Femur (tissue), 1 donor: ENCODE measurements around the gene CAMK2A.

Experiments used
- DNase-seq: peaks from one replicate; pipeline ENCODE4 v3.0.0-alpha.2; 2017

CAMK2A gene

GRCh38 chr5:150208187-150209098 lies 81.1 kb downstream of the CAMK2A start:
- DNase-seq = no peak

DNA sequence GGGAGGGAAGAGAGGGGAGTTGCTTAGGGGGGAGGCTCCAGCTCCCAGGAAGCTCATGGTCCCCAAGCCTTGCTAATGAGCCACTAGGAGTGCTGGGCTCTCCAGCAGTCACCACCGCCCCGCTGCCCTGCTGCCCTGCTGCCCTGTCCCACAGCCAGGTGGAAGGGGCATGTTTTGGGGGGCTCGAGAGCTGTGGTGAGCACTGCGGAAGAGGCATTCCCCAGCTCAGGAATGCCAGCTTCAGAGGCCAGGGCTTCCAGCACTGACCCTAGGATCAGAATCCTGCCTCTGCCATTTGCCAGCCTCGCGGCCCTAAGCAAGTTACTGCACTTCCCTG lies 82.8 kb downstream of the CAMK2A start:
- DNase-seq = no peak

DNA sequence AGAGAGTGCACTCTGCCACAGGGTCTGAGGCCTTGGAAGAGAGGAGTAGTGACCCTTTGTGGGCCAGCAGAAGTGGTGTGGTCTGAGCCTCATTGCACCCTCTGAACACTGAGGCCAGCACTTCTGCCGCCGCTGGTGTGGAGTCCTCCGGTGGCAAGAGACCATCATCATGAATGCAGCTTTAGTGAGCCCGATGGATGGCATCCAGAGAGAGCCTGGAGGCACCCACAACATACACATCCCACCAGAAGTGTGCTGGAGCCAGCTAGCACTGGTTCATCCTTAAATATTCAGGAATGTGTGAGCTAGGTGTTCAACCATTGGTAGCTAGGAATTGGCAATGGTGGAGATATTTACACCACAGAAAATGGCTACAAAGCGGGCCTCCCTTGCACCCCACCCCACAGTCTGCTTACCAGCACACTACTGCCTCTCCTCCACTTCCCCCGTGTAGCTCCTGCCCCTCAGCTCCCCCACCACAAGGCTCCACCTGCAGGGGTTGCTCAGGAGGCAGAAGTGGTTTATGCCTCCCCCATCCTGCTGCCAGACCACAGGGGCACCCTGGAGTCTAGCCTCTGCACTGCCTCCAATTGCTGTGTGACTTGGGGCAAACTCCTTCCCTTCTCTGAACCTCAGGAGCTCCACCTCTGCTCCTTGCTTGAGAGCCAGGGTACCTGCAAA lies 83.3 kb downstream of the CAMK2A start:
- DNase-seq = no peak

GRCh38 chr5:150204590-150204960 lies 85.0 kb downstream of the CAMK2A start:
- no peak for DNase-seq

- no peak for DNase-seq
Observed at GRCh38 chr5:150203832-150204589, 85.6 kb downstream of the CAMK2A start.

DNA sequence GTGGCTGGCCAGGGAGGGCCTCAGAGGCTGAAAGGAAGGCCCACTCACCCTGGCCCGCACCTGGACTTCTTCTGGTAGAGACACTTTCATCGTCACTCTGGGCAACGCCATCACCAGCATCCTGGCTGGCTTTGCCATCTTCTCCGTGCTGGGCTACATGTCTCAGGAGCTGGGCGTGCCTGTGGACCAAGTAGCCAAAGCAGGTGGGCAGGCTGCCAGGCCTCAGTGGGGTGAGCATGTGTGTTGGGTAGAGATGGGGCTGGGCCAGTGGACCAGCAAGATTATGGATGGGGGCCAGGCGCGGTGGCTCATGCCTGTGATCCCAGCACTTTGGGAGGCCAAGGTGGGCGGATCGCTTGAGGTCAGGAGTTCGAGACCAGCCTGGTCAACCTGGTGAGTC lies 87.1 kb downstream of the CAMK2A start:
- no peak for DNase-seq

- DNase-seq = no peak
Observed at GRCh38 chr5:150197476-150197875, 92.1 kb downstream of the CAMK2A start.

- no peak for DNase-seq
Observed at GRCh38 chr5:150196986-150197385, 92.6 kb downstream of the CAMK2A start.

DNA sequence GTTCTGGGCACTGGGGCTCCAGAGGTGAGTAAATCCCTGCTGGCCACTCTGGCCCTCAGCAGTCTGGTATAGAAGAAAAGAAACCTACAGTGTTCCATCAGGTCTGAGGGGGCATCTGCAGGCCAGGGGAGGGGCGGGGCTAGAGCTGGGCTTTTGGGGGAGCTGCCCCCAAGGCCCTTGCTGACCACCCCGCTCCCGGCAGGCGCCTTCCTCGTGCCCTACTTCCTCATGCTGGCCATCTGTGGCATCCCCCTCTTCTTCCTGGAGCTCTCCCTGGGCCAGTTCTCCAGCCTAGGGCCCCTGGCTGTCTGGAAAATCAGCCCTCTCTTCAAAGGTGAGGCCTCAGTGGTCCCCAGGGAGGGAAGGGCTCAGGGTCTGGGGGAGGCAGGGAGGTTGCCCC lies 93.1 kb downstream of the CAMK2A start:
- no peak for DNase-seq

DNA sequence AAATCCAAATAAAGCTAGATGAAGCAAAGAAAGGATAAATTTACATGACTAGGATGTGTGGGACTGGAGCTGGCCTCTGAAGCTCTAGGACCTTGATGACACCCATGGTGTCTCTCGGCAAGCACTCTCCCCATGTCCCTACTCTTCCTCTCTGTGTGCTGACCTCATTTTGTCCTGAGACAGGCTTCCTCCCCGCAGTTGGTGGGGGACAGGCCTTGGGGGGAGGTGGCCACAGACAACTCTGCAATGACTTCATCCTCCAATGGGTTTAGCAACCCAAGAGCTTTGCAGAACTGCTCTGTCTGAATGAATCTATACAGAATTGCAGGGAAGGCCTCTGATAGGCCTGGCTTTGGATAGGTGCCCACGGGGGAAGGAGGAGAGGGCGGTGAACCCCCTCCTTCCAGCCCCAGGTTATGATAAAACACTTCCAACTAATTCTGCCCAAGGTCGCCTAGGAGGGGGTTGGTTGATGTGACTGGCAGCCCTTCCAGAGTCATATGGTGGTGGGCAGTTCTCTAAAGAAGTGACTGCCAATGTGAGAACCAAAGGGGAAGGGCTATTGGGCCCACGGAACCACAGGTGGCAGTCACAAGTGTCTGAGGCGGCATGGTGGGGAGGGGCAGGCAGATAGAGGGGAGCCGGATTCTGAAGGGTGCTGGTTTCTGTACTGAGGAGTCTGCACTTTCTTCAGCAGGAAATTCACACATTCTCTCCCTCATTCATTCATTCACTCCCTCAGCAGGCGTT lies 93.7 kb downstream of the CAMK2A start:
- DNase-seq = no peak

DNA sequence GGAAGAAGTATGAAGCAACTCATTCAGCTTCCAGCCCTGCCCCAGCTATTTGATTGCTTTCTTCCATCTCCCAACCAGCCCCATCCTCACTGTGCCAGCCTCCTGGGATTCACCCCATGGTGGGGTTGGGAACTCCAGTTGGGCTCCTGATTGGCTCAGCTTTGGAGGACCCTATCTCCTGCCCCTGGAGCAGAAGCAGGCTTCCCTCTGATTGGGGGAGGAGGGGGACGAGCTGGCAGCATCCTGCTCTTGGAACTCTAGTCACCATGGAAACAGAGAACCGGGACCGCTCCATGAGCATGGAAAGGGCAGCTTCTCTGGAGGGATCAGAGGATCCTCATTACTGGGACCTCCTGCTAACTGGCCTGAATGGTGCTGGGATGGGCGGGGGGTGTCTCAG lies 97.1 kb downstream of the CAMK2A start:
- no peak for DNase-seq

GRCh38 chr5:150190987-150191386 lies 98.6 kb downstream of the CAMK2A start:
- no peak for DNase-seq

DNA sequence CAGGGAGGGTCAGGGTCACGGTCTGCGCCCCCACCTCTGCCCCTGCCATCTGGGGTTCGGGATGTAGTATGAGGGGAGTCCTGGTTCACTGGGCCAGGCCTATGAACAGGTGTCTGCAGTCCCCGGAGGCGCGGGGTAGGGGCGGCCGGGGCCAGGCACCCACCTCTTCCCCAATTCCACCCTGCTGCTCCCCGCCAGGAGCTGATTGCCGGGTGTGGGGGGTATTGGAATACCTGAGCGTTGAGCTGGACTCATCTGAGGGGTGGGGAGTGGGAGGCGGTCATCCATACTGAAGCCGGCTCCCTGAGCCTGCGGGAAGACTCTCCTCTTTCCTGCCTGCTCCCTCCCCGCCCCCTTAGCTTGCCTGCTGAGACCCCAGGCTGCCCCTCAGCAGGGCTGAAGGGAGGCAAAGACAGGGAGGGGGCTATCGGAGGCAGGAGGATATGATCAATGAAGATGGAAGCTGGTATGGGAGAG lies 99.0 kb downstream of the CAMK2A start:
- DNase-seq = no peak

DNA sequence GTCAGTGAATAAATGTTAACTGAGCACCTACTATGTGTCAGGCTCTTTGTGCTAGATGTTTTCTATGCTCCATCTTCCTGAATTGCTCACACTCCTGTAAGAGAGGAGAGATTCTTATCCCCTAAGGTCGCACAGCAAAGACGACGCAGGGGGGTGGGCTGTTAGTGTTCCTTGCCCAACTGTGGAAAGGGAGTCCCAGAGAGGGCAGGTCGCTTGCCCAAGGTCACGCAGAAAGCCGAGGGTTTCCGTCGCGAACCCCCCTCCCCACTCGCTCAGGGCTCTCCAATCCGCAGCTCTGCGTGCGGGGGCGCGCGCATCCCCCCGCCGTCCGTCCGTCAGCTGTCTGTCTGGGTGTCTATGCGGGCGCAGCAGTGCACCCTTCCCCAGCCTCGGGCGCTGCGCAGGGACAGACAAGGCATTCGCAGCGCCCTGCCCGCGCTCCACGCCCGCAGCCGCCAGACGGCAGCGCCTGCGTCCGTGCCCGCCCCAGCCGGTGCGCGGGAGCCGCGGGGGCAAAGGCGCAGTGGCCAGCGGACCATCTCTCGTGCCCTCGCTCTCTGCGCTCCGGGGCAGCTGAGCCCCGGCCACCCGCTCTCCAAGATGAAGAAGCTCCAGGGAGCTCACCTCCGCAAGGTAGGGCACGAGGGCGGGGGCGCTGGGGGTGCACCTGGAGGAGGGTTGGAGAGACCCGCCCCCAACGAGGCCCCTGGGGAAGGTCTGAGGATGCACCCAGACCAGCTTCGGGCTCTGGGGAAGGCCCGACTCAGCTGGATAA lies 99.7 kb downstream of the CAMK2A start, which contains the start of gene SLC6A7:
SLC6A7 (plus strand) TSS at position 335 of the 775 bp plus-strand sequence; CDS start at position 601, 266 bp downstream.
- DNase-seq = no peak

DNA sequence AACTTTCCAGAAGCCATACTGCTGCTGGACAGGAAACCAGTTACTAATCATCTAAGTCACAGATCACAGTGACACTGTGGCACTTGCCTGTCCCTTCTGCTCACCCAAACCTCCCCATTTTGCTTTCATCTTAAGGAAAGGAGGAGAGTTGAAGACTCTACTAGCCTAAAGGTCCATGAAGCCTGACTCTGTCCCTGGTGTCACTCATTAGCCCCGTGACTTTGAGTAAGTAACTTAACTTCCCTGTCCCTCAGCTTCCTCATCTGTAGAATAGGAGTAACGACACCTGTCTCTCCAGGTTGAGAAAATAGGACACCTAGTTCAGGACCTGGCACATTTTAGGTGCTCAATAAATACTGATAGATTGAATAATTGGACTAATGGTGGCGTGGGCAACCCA lies 100.2 kb downstream of the CAMK2A start:
- DNase-seq = no peak

DNA sequence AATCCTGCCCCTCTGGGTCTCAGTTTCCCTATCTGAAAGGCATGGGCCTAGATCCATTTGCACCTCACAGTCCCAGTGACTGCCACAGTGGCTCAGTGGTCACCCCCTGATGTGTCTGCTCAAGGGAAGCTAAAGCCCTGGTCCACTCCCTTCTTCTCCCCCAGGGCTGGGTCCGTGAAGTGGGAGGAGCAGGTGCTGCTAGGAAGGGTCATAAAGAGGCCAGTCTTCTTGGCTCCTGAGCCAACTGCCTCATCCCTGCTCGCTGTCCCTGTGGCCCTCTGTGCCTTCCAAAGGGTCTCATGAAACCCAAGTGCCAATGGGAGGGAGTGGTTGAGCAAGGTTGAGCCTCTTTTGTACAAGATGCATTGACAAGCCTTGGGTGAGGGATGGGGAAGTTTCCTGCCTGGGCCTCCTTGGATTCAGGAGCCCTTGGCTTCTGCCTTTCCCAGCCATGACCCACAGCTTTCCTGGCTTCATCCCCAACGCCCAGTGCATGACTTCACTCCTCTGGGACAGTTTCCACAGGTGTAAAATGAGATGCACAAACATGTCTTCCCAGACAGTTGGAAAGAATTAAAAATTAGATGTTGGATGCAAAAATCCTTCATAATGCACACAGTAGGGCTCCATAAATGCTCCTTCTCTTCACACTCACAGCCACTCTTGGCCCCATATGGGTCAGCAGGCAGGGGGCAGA lies 101.3 kb downstream of the CAMK2A start:
- DNase-seq = no peak

- no peak for DNase-seq
Observed at GRCh38 chr5:150186897-150187296, 102.7 kb downstream of the CAMK2A start.

DNA sequence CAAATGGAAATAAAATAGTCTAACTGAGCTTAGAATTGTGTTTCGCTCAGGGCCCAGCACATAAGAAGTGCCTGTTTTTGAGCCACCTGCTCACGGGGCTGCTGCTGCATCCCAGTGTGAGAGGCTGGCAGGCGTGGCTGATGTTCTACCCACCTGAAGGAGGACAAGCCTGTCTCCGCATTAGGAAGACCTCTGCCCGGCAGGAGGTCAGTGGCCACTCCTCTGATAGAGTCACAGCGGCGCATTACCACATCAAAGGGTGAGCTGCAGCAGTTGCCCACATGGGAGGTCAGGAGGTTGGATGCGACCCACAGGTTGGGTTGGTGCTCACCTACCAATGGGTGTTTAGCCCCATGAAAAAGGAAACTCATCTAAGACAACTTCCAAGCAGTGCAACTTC lies 103.4 kb downstream of the CAMK2A start:
- no peak for DNase-seq

- no peak for DNase-seq
Observed at GRCh38 chr5:150184990-150185912, 104.3 kb downstream of the CAMK2A start.

GRCh38 chr5:150184006-150184405 lies 105.6 kb downstream of the CAMK2A start:
- DNase-seq = no peak
